Lower lobe of right lung (tissue), 2 donors: Measurements from ENCODE around the gene ZNF24. TPM values are rescaled to one million over a fixed set of nuclear protein-coding genes. Genes with fewer than 3 reads are reported as not detected.

Experiments
- ATAC-seq, 2 donors: fragments of 200-7000 bp; cut with Tn5 transposase; one replicate each; pipeline ENCODE4 v1.9.1; 2020 to 2022; ENCODE audit warnings: mild to moderate bottlenecking in 2 of 2, moderate library complexity in 2 of 2
- DNase-seq: peaks from one replicate; pipeline ENCODE4 v3.0.0-alpha.2; 2020
- H3K27ac ChIP-seq: fragments of 200-600 bp; one replicate; pipeline ENCODE4 v1.8.0; 2022
- H3K27me3 ChIP-seq: fragments of 200-600 bp; one replicate; pipeline ENCODE4 v1.8.0; 2022; ENCODE audit warnings: low read depth
- H3K36me3 ChIP-seq: fragments of 200-600 bp; one replicate; pipeline ENCODE4 v1.8.0; 2022; ENCODE audit warnings: mild to moderate bottlenecking
- H3K4me1 ChIP-seq: fragments of 200-600 bp; one replicate; pipeline ENCODE4 v1.8.0; 2022
- H3K4me3 ChIP-seq: fragments of 200-600 bp; one replicate; pipeline ENCODE4 v1.8.0; 2022; ENCODE audit warnings: mild to moderate bottlenecking
- H3K9me3 ChIP-seq: fragments of 200-600 bp; one replicate; pipeline ENCODE4 v1.8.0; 2022
- intact Hi-C: fragments of 100-400 bp; cut with DNase I; formaldehyde crosslinking; loops from one replicate; pipeline ENCODE4 v1.11.0; 2022
- total RNA-seq: library from RNA; stranded (reverse); fragmentation: NEBNext Ultra II Directional; extraction: Animal tissue kit (Norgen Biotek cat#: 25700); gene quantifications from one replicate; pipeline ENCODE4 v1.2.1, GENCODE V29; 2021
- TF ChIP-seq, protein P1 (sequence below): fragments of 200-600 bp; IDR thresholded peaks from one replicate; pipeline ENCODE4 v1.8.0; 2022; ENCODE audit warnings: antibody characterized with exemption, mild to moderate bottlenecking
- donor health status: DM: no; HTN: yes; CAD: no; lungs with severe emphysema.

Gene ZNF24
- total RNA-seq, 1 donor from 2014 or later, result 51.8 TPM

DNA sequence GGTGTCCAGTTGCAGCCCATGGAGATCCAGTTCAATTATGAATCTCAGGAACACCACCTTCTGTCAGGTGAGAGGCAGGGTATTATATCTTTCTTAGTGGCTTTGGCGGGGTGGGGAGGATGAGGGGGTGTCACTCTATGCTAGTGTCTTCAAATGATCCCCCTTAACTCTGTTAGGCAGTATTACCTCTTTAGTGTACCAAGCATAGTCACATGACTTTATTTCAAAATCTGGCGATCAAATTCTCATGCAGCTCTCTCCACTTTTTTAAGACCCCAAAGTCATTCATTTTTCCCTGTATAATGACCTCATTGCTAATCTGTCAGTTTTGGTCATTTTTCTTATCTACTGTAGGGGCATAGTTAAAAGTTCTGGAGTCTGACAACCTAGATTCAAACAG is 53.1 kb downstream of the ZNF24 start:
- no peak for ATAC-seq
- peaks cover 22% of the 10 kb centered on the region for H3K4me1 ChIP-seq
- peaks cover 7% of the 10 kb centered on the region for H3K36me3 ChIP-seq
- H3K27ac ChIP-seq, result no peak overlapping the region
- DNase-seq, result no peak
- H3K27me3 ChIP-seq, result no peaks in the 10 kb centered on the region
- H3K4me3 ChIP-seq, result peak overlapping the region; percentile 76
- intact Hi-C loops, result no loop called here
- TF ChIP-seq, protein P1, sequence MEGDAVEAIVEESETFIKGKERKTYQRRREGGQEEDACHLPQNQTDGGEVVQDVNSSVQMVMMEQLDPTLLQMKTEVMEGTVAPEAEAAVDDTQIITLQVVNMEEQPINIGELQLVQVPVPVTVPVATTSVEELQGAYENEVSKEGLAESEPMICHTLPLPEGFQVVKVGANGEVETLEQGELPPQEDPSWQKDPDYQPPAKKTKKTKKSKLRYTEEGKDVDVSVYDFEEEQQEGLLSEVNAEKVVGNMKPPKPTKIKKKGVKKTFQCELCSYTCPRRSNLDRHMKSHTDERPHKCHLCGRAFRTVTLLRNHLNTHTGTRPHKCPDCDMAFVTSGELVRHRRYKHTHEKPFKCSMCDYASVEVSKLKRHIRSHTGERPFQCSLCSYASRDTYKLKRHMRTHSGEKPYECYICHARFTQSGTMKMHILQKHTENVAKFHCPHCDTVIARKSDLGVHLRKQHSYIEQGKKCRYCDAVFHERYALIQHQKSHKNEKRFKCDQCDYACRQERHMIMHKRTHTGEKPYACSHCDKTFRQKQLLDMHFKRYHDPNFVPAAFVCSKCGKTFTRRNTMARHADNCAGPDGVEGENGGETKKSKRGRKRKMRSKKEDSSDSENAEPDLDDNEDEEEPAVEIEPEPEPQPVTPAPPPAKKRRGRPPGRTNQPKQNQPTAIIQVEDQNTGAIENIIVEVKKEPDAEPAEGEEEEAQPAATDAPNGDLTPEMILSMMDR, result no peak
- no peaks in the 10 kb centered on the region for H3K9me3 ChIP-seq

DNA sequence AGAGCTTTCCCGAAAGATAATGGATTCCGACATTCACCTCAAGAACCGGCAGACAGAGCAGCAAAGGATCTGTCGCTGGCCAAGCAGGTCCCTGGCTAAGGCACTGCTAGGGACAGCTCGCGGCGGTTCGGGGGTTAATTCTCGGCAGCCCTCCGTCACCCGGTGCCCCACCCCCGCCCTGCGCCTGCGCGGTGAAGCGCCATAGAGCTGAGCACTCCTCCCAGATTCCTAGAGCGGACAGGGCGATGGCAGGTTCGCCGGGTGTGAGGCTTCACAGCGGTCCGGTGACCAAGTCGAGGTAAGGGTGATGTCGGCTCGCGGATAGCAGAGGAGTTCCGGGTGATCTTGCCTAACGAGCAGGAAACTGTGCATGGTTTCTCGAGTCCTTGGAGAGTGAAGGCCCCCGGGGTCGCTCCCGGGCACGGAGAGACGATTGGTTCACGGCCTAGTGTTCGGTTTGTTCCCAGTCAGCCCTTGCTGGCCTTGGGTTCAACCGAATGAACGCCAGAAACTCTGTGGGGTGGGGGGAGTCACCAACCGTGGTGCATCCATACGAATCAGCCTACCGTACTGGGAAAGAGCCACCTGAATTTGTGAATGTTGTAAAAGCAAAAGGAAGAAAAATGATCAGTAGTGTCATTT is 54.0 kb downstream of the ZNF24 start, which contains the start of gene ZSCAN30:
Gene ZSCAN30, minus strand, starts transcription at position 136 of the 642 bp plus-strand sequence. CDS start 25,877 bp downstream, outside the sequence.
- ATAC-seq (peak; percentile 99 to 100), DNase-seq (peak; percentile 96)
- TF ChIP-seq, protein P1, result no peak
- no peaks in the 10 kb centered on the region for H3K27me3 ChIP-seq
- H3K4me3 ChIP-seq, result peak within 1 kb of the TSS; percentile 76
- peaks cover 7% of the 10 kb centered on the region for H3K36me3 ChIP-seq
- peaks cover 6% of the 10 kb centered on the region for H3K9me3 ChIP-seq
- peak within 1 kb of the TSS; percentile 83 for H3K27ac ChIP-seq
- H3K4me1 ChIP-seq, result peaks cover 22% of the 10 kb centered on the region
- intact Hi-C loops, result no loop called here

DNA sequence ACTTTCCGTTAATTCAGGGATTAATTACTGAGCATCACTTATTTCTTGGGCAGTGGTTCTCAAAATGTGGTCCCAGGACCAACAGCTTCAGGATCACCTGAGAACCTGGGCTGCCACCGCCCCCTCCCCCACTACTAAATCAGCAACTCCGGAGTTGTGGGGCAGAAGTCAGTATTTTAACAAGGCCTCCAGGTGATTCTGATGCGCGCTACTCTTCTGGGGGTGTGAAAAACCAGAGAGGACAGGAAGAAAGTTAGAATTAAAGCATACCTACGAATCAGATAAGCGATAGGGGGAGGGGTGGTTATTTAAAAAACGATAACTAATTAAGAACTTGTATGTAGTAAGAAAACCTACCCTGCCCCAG is 54.5 kb downstream of the ZNF24 start:
- Histone ChIP-seq H3K4me1 (peaks cover 22% of the 10 kb centered on the region), H3K9me3 (peaks cover 7% of the 10 kb centered on the region), H3K36me3 (peaks cover 7% of the 10 kb centered on the region), H3K4me3 (peak overlapping the region; percentile 76), H3K27me3 (no peaks in the 10 kb centered on the region), H3K27ac (peak overlapping the region; percentile 83)
- ATAC-seq (peak; percentile 50 to 57), DNase-seq (no peak)
- TF ChIP-seq, protein P1, result no peak
- intact Hi-C loops, result no loop called here

DNA sequence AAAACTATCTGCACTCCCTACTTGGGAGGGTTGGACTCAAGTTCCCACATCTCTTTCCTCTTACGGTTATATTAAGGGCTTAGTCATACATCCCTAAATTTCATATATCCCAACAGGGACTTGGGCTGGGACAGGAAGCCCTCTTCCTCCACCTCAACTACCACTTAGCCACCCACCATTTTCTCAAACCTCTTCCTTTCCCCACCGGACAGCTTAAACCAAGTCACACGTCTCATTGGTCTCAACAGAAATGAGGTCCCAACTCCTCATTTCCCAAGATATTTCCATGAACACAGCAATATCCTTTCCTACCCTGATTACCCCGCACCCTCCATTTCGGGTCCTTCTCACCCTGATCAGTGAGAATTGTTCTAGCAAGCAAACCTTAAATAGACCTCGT is 54.9 kb downstream of the ZNF24 start:
- Histone ChIP-seq H3K27me3 (no peaks in the 10 kb centered on the region), H3K27ac (peak overlapping the region; percentile 83), H3K4me1 (peaks cover 22% of the 10 kb centered on the region), H3K9me3 (peaks cover 7% of the 10 kb centered on the region), H3K36me3 (peaks cover 7% of the 10 kb centered on the region), H3K4me3 (peak overlapping the region; percentile 76)
- peak in 1 of 2 donors; percentile 16 for ATAC-seq
- TF ChIP-seq, protein P1, result no peak
- intact Hi-C loops, result no loop called here
- DNase-seq, result no peak

DNA sequence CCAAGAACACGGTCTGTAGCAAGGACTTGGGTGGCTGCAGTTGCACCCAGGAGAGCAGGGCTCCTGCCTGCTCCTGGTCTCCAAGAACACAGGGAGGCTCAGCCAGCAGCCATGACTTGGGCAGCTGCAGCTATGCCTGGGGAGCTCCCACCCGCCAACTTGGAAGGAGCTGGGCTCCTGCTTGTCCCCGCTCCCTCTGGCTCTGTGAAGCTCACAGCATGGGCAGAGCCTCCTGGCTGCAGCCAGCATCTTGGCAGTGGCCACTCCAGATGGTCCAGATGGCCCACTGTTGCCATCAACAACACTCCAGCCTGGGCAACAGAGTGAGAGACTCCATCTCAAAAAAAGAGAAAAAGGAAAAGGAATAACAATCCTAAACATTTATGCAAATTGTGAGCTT is 59.4 kb downstream of the ZNF24 start:
- Histone ChIP-seq H3K27ac (no peak overlapping the region), H3K4me3 (no peak overlapping the region), H3K27me3 (no peaks in the 10 kb centered on the region), H3K9me3 (peaks cover 7% of the 10 kb centered on the region), H3K4me1 (peaks cover 7% of the 10 kb centered on the region), H3K36me3 (peaks cover 6% of the 10 kb centered on the region)
- no peak for DNase-seq
- intact Hi-C loops, result no loop called here
- ATAC-seq, result no peak
- TF ChIP-seq, protein P1, result no peak
